HCT116 (cell line): Measurements from ENCODE around the gene C1QA. TPM values are rescaled to one million over a fixed set of nuclear protein-coding genes. Genes with fewer than 3 reads are reported as not detected.

ENCODE experiments used
- ATAC-seq: fragments of 200-7000 bp; cut with Tn5 transposase; 2 replicates; pipeline ENCODE4 v1.9.1; 2020; ENCODE audit warnings: mild to moderate bottlenecking, moderate library complexity
- BruUV-seq: library from RNA; stranded (reverse); fragments of 400-500 nt; replicated peaks from 2 replicates; lab custom pipeline; 2021; lab: Mats Ljungman, UMichigan
- CTCF ChIA-PET: fragments of 300-600 bp; sonication (Branson Sonifier 250); formaldehyde crosslinking; loops from one replicate; lab custom pipeline; 2021; ENCODE audit warnings: antibody characterized with exemption; lab: Charles Lee
- POLR2A ChIA-PET: fragments of 300-600, 350-600 bp; sonication (Branson Sonifier 250); formaldehyde crosslinking; loops from one replicate; lab custom pipeline; 2021; ENCODE audit warnings: antibody characterized with exemption; lab: Charles Lee
- RAD21 ChIA-PET, 2 experiments: fragments of 300-600 bp; sonication (Branson Sonifier 250); formaldehyde crosslinking; loops; one replicate each; lab custom pipeline; 2023; ENCODE audit warnings: low total read pairs in 2 of 2; ENCODE audit not compliant: uncharacterized antibody in 2 of 2, unreplicated experiment in 2 of 2, low non-redundant PET in 1 of 2; lab: Charles Lee
- DNase-seq: peaks from one replicate; pipeline ENCODE4 v3.0.0-alpha.2; 2010; ENCODE audit warnings: low read depth, low spot score
- H2AFZ ChIP-seq: fragments of 200-600 bp; shearing (Covaris generic), sonication (generic); 2 replicates; pipeline ENCODE4 v1.6.1; 2017; ENCODE audit warnings: low read depth, mixed run types, mixed read lengths, antibody characterized with exemption, low read length; ENCODE audit not compliant: poor library complexity, severe bottlenecking
- H3K27ac ChIP-seq: 2 replicates; pipeline ENCODE4 v1.5.1; 2012; ENCODE audit warnings: low read depth, low read length
- H3K27me3 ChIP-seq: fragments of 200-600 bp; sonication (generic); 2 replicates; pipeline ENCODE4 v1.6.1; 2016; ENCODE audit warnings: mixed run types, low read length, mixed read lengths; ENCODE audit not compliant: insufficient read depth
- H3K36me3 ChIP-seq, 2 experiments: fragments of 200-500 bp in 1 of 2; fragments of 200-600 bp in 1 of 2; sonication (Bioruptor generic) in 1 of 2; sonication (generic) in 1 of 2; 2 replicates each; pipeline versions ENCODE4 v1.5.1 to v1.6.1; 2014 to 2016; ENCODE audit warnings: low read length in 2 of 2, inconsistent platforms in 1 of 2, mixed read lengths in 1 of 2, mixed run types in 1 of 2; ENCODE audit not compliant: insufficient read depth in 2 of 2, control insufficient read depth in 1 of 2
- H3K4me1 ChIP-seq, 2 experiments: fragments of 200-600 bp in 1 of 2; sonication (generic) in 1 of 2; 2 replicates each; pipeline versions ENCODE4 v1.5.1 to v1.6.1; 2012 to 2017; ENCODE audit warnings: low read length in 2 of 2, inconsistent platforms in 1 of 2, mild to moderate bottlenecking in 1 of 2, mixed read lengths in 1 of 2, mixed run types in 1 of 2, moderate library complexity in 1 of 2; ENCODE audit not compliant: insufficient read depth in 2 of 2, control insufficient read depth in 1 of 2
- H3K4me2 ChIP-seq: fragments of 200-600 bp; sonication (generic); 2 replicates; pipeline ENCODE4 v1.6.1; 2017; ENCODE audit warnings: mixed run types, low read length, mixed read lengths
- H3K4me3 ChIP-seq, 2 experiments: fragments of 200-600 bp in 1 of 2; sonication (generic) in 1 of 2; replicated peaks in 1 of 2; 2 replicates each; pipeline ENCODE4 v1.5.1; 2011 to 2016; ENCODE audit warnings: low read length in 2 of 2, control low read depth in 1 of 2, low read depth in 1 of 2, mild to moderate bottlenecking in 1 of 2, mixed read lengths in 1 of 2, mixed run types in 1 of 2
- H3K79me2 ChIP-seq: fragments of 200-600 bp; sonication (generic); 2 replicates; pipeline ENCODE4 v1.6.1; 2017; ENCODE audit warnings: mild to moderate bottlenecking, mixed run types, low read length, moderate library complexity, mixed read lengths; ENCODE audit not compliant: insufficient read depth
- H3K9ac ChIP-seq: fragments of 200-600 bp; sonication (generic); 2 replicates; pipeline ENCODE4 v1.6.1; 2016; ENCODE audit warnings: low read length, mixed read lengths
- H3K9me2 ChIP-seq: fragments of 200-600 bp; sonication (generic), shearing (Covaris generic); 2 replicates; pipeline ENCODE4 v1.6.1; 2017; ENCODE audit warnings: mixed run types, mild to moderate bottlenecking, moderate library complexity; ENCODE audit not compliant: insufficient read depth
- H3K9me3 ChIP-seq, 2 experiments: fragments of 200-500 bp in 1 of 2; fragments of 200-600 bp in 1 of 2; sonication (Bioruptor generic) in 1 of 2; sonication (generic) in 1 of 2; 2 replicates each; pipeline ENCODE4 v1.6.1; 2014 to 2017; ENCODE audit warnings: low read length in 2 of 2, mixed read lengths in 2 of 2, inconsistent platforms in 1 of 2, low read depth in 1 of 2, mild to moderate bottlenecking in 1 of 2, mixed run types in 1 of 2, moderate library complexity in 1 of 2; ENCODE audit not compliant: control insufficient read depth in 1 of 2, insufficient read depth in 1 of 2
- H4K20me1 ChIP-seq: fragments of 200-600 bp; sonication (generic), shearing (Covaris generic); 2 replicates; pipeline ENCODE4 v1.6.1; 2017; ENCODE audit warnings: mixed run types, mild to moderate bottlenecking, moderate library complexity; ENCODE audit not compliant: insufficient read depth
- CBX3 ChIP-seq: IDR thresholded peaks from 2 replicates; pipeline ENCODE4 v1.6.1; 2012; ENCODE audit warnings: low read depth
- CTCF ChIP-seq, 3 experiments: fragments of 200-600 bp in 1 of 3; sonication (generic) in 1 of 3; IDR thresholded peaks in 2 of 3; conservative IDR thresholded peaks in 1 of 3; 2 replicates each; pipeline ENCODE4 v1.5.1; 2012 to 2017; ENCODE audit warnings: low read depth in 2 of 3, low read length in 2 of 3, antibody characterized with exemption in 1 of 3, borderline replicate concordance in 1 of 3, control low read depth in 1 of 3, mild to moderate bottlenecking in 1 of 3, mixed read lengths in 1 of 3, mixed run types in 1 of 3, moderate library complexity in 1 of 3; ENCODE audit not compliant: insufficient read depth in 1 of 3
- EGR1 ChIP-seq: IDR thresholded peaks from 2 replicates; pipeline ENCODE4 v1.6.1; 2012; ENCODE audit warnings: low read depth
- EZH2 ChIP-seq: fragments of 200-600 bp; sonication (generic); IDR thresholded peaks from 2 replicates; pipeline ENCODE4 v1.6.1; 2017; ENCODE audit warnings: antibody characterized with exemption, mixed run types
- EZH2phosphoT487 ChIP-seq: fragments of 200-600 bp; IDR thresholded peaks from 2 replicates; pipeline ENCODE4 v1.6.1; 2018; ENCODE audit warnings: antibody characterized with exemption, borderline replicate concordance
- FOSL1 ChIP-seq: IDR thresholded peaks from 2 replicates; pipeline ENCODE4 v1.6.1; 2012; ENCODE audit warnings: low read depth
- JUND ChIP-seq: IDR thresholded peaks from 2 replicates; pipeline ENCODE4 v1.6.1; 2012
- RAD21 ChIP-seq: IDR thresholded peaks from 2 replicates; pipeline ENCODE4 v1.6.1; 2012; ENCODE audit warnings: low read depth, mild to moderate bottlenecking
- SP1 ChIP-seq: IDR thresholded peaks from 2 replicates; pipeline ENCODE4 v1.6.1; 2012; ENCODE audit warnings: low read depth
- SRF ChIP-seq: IDR thresholded peaks from 2 replicates; pipeline ENCODE4 v1.6.1; 2012; ENCODE audit warnings: low read depth
- YY1 ChIP-seq: IDR thresholded peaks from 2 replicates; pipeline ENCODE4 v1.6.1; 2011; ENCODE audit warnings: low read length, low read depth, moderate library complexity, mild to moderate bottlenecking; ENCODE audit not compliant: insufficient replicate concordance; ENCODE audit errors: extremely low read depth
- ZFX ChIP-seq: fragments of 450-650 bp; IDR thresholded peaks from 2 replicates; pipeline ENCODE4 v1.6.1; 2017
- ZNF274 ChIP-seq: fragments of 200-500 bp; sonication (Bioruptor generic); IDR thresholded peaks from 2 replicates; pipeline ENCODE4 v1.6.1; 2014; ENCODE audit warnings: mild to moderate bottlenecking, low read depth, low read length, inconsistent platforms
- intact Hi-C: fragments of 100-400 bp; cut with micrococcal nuclease; formaldehyde crosslinking; loops from 2 replicates; pipeline ENCODE4 v1.10.0; 2022
- total RNA-seq: library from RNA; stranded (reverse); gene quantifications from one replicate; pipeline ENCODE4 v1.2.1, GENCODE V29; 2021; ENCODE audit not compliant: unreplicated experiment

Gene C1QA
- total RNA-seq, 1 experiment from 2014 or later: 0.91 TPM

- CTCF ChIA-PET: no interaction called here
Observed at GRCh38 chr1:22652881-22653316, 16.5 kb downstream of the C1QA start, which contains the start of gene C1QB. TSS of gene C1QB (plus strand) at chr1:22653236. CDS start at chr1:22659463, 6,227 bp downstream.

GRCh38 chr1:22654692-22655091, 18.3 kb downstream of the C1QA start:
- Histone ChIP-seq H3K4me3 (no peak overlapping the region), H3K4me2 (no peak overlapping the region), H3K27me3 (peaks cover 19% of the 10 kb centered on the region; the same call in 1 of the 2 replicates), H3K27ac (no peak overlapping the region), H3K36me3 (no peaks in the 10 kb centered on the region), H3K79me2 (no peaks in the 10 kb centered on the region), H4K20me1 (no peaks in the 10 kb centered on the region), H3K9ac (no peak overlapping the region), H3K4me1 (no peaks in the 10 kb centered on the region), H2AFZ (no peak overlapping the region), H3K9me2 (no peaks in the 10 kb centered on the region), H3K9me3 (no peaks in the 10 kb centered on the region)
- DNase-seq (no peak), ATAC-seq (peak; percentile 74)
- no peak for TF ChIP-seq ZFX
- TF ChIP-seq CTCF (IDR thresholded peaks at IDR 0.05 in 2 of 3, conservative IDR thresholded peaks at IDR 0.05 in 1 of 3; ENCODE audit: borderline replicate concordance in 1 of 3, insufficient read depth in 1 of 3, low read depth in 2 of 3, low read length in 2 of 3): peak in 2 of 3 experiments; percentile 24 to 47; a peak in 3 of 6 replicates
- intact Hi-C loops: no loop called here
- CTCF ChIA-PET: no interaction called here
- POLR2A ChIA-PET: no interaction called here
- BruUV-seq: no TSS peak
- RAD21 ChIA-PET: interaction anchor here in 1 of 2 experiments (0.8 kb wide), 1 partner anchor 13 kb away, joined by 3 read pairs; no protein-coding TSS in a partner anchor

More at GRCh38 chr1:22652881-22653316, 16.5 kb downstream of the C1QA start, which contains the start of gene C1QB:
- POLR2A ChIA-PET: no interaction called here
- Histone ChIP-seq H4K20me1 (no peaks in the 10 kb centered on the region), H3K27me3 (peaks cover 19% of the 10 kb centered on the region; the same call in 1 of the 2 replicates), H3K9me2 (no peaks in the 10 kb centered on the region), H3K27ac (no peak within 1 kb of the TSS), H3K79me2 (no peaks in the 10 kb centered on the region), H3K4me3 (no peak within 1 kb of the TSS), H3K4me1 (no peaks in the 10 kb centered on the region), H2AFZ (no peak within 1 kb of the TSS), H3K36me3 (no peaks in the 10 kb centered on the region), H3K9ac (no peak within 1 kb of the TSS), H3K9me3 (no peaks in the 10 kb centered on the region), H3K4me2 (no peak within 1 kb of the TSS)
- intact Hi-C loops: no loop called here
- RAD21 ChIA-PET: no interaction called here
- no peak for ATAC-seq
- DNase-seq: no peak
- TF ChIP-seq SRF: no peak
- no peak for TF ChIP-seq EZH2phosphoT487
- TF ChIP-seq JUND: no peak
- TF ChIP-seq ZNF274: no peak
- no peak for TF ChIP-seq SP1
- TF ChIP-seq YY1: no peak
- TF ChIP-seq EZH2: no peak
- TF ChIP-seq RAD21: no peak
- no peak for TF ChIP-seq EGR1
- TF ChIP-seq ZFX: no peak
- no peak for TF ChIP-seq FOSL1
- TF ChIP-seq CBX3: no peak
- no TSS peak for BruUV-seq
